HG03432 (cell line): ENCODE results near the gene NSA2.
A peak's percentile ranks its signal among the peaks of the same experiment; 100 is the strongest.
"Not testable (repeated sequence)": the region's sequence is repeated elsewhere in the genome, so short reads cannot be mapped to it uniquely, and the experiment has no call there.

Experiments used
- ATAC-seq: cut with Tn5 transposase; IDR thresholded peaks from one replicate; pipeline ENCODE4 v1.9.1; 2021; ENCODE audit warnings: mild to moderate bottlenecking, moderate library complexity; ENCODE audit not compliant: unreplicated experiment

Gene NSA2

DNA sequence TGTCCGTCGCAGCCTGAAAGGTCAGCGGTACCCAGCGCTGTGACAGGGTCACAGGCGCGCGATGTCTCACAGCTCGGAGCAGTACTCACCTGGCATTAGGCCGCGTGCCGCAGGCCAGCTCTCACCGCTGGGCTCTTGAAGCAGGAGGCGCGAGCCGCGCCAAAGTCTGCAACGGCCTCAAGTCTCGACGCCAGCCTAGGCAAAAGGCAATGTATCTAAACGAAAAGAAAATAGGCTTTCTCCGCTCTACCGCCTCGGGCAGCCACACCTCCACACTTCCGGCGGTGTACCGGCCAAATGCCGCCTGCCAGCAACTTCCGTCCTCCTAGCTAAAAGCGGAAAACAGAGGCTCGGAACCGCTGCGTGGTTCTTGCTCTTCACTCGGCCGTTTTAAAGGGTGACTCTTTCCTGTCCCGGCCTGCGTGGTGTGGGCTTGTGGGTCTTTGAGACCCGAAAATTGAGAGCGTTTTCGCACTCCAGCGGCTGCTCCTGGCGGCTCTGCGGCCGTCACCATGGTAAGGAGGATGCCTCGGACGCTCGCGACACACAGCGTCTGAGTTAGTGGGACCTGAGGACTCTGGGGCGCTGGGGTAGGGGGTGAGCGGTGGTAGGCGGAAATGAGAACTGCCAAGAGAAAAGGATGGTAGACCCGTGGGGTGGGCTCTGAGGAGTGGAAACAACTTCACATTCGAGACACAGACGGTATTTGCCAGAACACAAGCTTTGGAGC is at the start of gene NSA2, which contains the start of gene GFM2:
NSA2 (plus strand) TSS at position 401 of the 730 bp plus-strand sequence; CDS start at position 513, 112 bp downstream.
GFM2 (minus strand) TSS at position 269 of the 730 bp plus-strand sequence. CDS start 3,375 bp downstream, outside the sequence.
- ATAC-seq = peak; percentile 92

GRCh38 chr5:74717596-74717995 is 49.5 kb upstream of the NSA2 start:
- no peak for ATAC-seq

GRCh38 chr5:74722271-74722670 is 44.8 kb upstream of the NSA2 start:
- ATAC-seq = no peak

GRCh38 chr5:74725331-74725730 is 41.7 kb upstream of the NSA2 start:
- no peak for ATAC-seq

GRCh38 chr5:74736759-74737158 is 30.3 kb upstream of the NSA2 start:
- no peak for ATAC-seq

- no peak for ATAC-seq
Measured at GRCh38 chr5:74738406-74738805, 28.6 kb upstream of the NSA2 start.

- ATAC-seq = not testable (repeated sequence)
Measured at GRCh38 chr5:74748742-74749141, 18.3 kb upstream of the NSA2 start.

DNA sequence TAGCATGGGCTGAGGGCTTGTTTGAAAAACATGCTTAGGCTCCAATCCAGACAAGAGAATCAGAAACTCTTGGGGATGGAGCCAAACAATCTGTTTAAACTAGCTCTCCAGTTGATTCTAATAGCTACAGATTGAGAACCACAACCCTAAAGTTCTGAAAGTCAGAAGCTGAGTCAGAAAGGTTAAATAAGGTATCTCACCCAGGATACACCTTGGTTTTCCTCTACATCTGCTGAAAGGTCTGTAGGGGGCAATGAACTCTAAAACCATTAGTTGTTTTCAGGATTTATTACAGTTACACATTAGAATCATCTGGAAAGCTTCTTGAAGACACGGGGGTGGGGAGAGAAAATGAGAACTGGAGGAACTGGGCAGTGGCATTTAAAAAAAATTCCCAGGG is 5.8 kb upstream of the NSA2 start:
- ATAC-seq = no peak

- ATAC-seq = no peak
Measured at GRCh38 chr5:74762599-74762998, 4.5 kb upstream of the NSA2 start.

DNA sequence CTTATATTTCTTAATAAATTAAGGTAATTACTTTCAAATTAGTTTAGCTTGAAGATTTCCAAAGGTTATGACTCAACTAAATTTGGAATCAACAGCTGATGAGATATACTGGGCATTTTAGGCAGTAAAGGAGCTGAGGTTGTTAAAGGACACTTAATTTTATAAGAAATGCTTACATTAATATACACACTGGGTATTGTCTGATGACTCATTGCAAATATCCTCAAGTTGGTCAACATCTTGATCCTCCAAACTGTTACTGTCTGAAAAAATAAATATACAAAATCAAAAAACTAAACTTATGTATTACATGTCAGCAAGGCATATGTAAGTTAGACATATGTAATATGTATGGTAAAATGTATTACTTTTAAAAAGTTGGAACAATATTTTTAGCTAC is 3.5 kb upstream of the NSA2 start:
- ATAC-seq = no peak

- no peak for ATAC-seq
Measured at GRCh38 chr5:74765201-74765600, 1.8 kb upstream of the NSA2 start.

DNA sequence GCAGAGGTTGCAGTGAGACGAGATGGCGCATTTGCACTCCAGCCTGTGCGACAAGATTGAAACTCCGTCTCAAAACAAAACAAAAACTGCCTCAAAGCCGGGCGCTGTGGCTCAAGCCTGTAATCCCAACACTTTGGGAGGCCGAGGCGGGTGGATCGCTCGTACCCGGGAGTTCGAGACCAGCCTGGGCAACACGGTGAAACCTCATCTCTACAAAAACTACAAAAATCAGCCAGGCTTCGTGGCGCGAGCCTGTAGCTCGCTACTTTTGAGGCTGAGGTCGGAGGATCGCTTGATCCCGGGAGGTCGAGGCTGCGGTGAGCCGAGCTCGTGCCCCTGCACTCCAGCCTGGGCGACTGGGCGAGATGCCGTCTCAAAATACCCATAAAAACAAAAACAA is 1.1 kb upstream of the NSA2 start:
- ATAC-seq = no peak

- peak; percentile 35 for ATAC-seq
Measured at GRCh38 chr5:74766418-74766848, 616 bp upstream of the NSA2 start.

- ATAC-seq = peak; percentile 22
Measured at GRCh38 chr5:74767579-74767913, 497 bp downstream of the NSA2 start.

- no peak for ATAC-seq
Measured at GRCh38 chr5:74772359-74772758, 5.3 kb downstream of the NSA2 start.

- ATAC-seq = no peak
Measured at GRCh38 chr5:74778609-74779008, 11.6 kb downstream of the NSA2 start.

DNA sequence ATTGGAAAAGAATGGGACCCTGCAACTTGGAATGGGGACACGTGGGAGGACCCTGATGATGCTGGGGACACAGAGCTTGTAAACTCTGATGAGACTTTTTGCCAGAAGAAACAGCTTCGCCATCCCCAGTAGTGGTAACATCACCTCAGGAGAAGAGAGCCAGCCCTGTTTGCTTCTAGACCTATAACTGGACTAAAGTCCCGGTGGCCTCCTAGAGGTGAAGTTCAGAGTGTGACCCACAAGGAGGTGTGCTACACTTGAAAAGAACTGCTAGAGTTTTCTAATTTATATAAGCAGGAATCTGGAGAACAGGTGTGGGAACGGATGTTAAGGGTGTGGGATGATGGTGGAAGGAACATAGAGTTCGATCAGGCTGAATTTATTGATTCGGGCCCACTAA is 19.8 kb downstream of the NSA2 start:
- no peak for ATAC-seq

GRCh38 chr5:74787424-74787823 is 20.4 kb downstream of the NSA2 start:
- no peak for ATAC-seq

DNA sequence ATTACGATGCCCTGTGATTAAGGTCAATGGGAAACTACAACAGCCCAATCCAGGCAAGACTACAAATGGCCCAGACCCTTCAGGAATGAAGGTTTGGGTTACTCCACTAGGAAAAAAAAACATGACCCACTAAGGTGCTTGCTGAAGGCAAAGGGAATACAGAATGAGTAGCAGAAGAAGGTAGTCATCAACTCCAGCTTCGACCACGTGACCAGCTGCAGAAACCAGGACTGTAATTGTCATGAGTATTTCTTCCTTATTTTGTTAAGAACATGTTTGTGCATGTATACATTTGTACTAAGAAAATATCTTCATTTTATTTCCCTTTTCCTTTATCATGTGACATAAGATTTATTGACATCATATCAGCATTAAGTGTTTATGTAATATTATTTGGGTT is 24.6 kb downstream of the NSA2 start:
- not testable (repeated sequence) for ATAC-seq

DNA sequence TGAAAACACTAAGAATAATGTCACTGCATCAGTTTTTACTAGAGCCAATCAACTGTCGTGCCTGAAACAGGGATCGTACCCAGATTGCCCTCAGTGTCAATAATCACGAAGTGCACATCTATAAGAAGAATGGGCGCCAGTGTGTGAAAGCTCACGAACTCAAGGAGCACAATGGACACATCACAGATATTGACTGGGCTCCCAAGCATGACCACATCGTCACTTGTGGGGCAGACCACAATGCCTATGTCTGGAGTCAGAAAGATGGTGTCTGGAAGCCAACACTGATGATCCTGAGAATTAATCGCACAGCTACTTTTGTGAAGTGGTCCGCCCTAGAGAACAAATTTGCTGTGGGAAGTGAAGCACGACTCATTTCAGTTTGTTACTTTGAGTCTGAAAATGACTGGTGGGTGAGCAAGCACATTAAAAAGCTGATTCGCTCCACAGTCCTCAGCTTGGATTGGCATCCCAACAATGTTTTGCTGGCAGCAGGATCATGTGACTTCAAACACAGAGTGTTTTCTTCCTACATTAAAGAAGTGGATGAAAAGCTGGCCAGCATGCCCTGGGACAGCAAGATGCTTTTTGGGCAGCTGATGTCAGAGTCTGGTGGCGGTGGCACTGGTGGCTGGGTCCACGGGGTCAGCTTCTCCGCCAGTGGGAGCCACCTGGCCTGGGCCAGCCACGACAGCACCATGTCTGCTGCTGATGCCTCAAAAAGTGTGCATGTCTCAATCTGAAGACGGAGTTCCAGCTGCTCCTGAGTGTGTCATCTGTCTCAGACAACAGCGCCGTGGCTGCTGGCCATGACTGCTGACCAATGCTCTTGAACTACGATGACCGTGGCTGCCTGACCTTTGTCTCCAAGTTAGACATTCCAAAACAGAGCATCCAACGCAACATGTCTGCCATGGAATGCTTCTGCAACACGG is 32.2 kb downstream of the NSA2 start:
- no peak for ATAC-seq

GRCh38 chr5:74801197-74801596 is 34.1 kb downstream of the NSA2 start:
- no peak for ATAC-seq

GRCh38 chr5:74801941-74802340 is 34.9 kb downstream of the NSA2 start:
- ATAC-seq = no peak
